ENCODE data around the gene PAFAH1B2. TPM values are rescaled to one million over a fixed set of nuclear protein-coding genes. Genes with fewer than 3 reads are reported as not detected.
"Not testable (repeated sequence)": the region's sequence is repeated elsewhere in the genome, so short reads cannot be mapped to it uniquely, and the experiment has no call there.

The PAFAH1B2 gene
- total RNA-seq, 1 donor from 2014 or later = 88.1 TPM

GRCh38 chr11:117127171-117127901 lies 16.8 kb upstream of the PAFAH1B2 start:
- no peak for DNase-seq

- DNase-seq = no peak
These were observed 15.8 kb upstream of the PAFAH1B2 start for GRCh38 chr11:117128289-117128688.

DNA sequence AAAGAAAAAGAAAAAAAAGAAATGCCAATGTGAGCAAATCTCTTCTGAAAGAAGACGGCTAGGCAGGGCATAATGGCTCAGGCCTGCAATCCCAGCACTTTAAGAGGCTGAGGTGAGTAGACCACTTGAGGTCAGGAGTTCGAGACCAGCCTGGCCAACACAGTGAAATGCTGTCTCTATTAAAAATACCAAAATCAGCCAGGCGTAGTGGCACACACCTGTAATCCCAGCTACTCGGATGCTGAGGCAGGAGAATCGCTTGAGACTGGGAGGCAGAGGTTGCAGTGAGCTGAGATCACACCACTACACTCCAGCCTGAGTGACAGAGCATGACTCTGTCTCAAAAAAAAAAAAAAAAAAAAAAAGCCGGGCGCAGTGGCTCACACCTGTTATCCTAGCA lies 13.7 kb upstream of the PAFAH1B2 start:
- DNase-seq = not testable (repeated sequence)

DNA sequence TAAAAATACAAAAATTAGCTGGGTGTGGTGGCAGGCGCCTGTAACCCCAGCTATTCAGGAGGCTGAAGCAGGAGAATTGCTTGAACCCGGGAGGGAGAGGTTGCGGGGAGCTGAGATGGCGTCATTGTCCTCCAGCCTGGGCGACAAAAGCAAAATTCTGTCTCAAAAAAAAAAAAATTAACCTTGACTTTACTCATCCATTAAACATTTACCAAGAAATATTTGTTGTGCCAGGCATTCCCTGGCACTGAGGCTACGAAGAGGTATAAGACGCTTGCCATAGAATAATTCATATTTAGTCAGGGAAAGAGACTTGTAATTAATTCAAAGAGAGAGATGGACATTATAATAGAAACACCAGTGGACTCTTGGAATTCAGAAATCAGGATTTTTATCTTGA lies 13.2 kb upstream of the PAFAH1B2 start:
- DNase-seq = no peak

- DNase-seq = no peak
These were observed 9.7 kb upstream of the PAFAH1B2 start for GRCh38 chr11:117134431-117134830.

- not testable (repeated sequence) for DNase-seq
These were observed 9.1 kb upstream of the PAFAH1B2 start for GRCh38 chr11:117134979-117135378.

- DNase-seq = not testable (repeated sequence)
These were observed 6.6 kb upstream of the PAFAH1B2 start for GRCh38 chr11:117137223-117138086.

- peak; percentile 73 for DNase-seq
These were observed 697 bp upstream of the PAFAH1B2 start for GRCh38 chr11:117143390-117143789.

DNA sequence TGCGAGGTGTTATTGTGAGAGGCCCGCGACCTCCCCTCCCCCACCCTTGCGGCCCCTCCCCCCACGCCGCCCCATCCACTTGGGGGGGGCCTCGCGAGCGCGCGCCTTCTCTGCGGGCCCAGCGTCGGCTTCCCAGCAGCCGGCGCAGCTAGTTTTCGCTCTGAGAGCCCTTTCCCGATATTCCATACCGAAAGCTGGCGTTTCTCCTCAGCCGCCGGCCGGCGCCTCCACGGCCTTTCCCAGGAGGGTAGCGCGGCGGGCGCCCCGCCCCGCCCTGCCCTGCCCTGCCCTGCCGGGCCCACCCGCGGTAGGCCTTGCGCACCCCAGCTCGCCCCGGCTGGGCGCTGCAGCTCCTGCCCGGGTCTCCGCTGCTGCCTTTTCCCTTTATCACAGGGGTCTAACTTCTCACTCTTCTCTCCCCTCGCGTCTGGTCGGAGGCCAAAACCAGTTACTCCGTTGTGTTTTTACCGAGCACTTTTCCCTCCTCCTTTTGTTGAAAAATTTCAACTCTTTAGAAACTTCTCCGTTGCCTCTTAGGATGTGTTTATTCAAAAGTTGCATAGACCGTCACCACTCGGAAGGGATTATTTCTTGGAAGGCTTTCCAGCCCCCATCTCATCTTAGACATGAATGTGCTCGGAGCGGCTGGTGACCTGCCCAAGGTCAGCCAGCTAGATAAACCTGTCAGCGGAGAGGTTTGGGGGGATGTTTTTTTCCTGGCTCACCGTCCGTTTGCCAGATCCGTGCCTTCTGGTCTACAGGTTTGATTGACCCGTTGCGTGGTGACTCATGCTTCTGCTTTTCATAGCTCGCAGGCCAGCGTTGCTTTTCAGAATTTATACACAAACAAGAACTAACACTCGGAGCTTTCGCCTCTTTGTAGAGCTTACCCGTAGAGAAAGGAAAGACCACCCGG lies 648 bp downstream of the PAFAH1B2 start:
- peak; percentile 51 for DNase-seq

DNA sequence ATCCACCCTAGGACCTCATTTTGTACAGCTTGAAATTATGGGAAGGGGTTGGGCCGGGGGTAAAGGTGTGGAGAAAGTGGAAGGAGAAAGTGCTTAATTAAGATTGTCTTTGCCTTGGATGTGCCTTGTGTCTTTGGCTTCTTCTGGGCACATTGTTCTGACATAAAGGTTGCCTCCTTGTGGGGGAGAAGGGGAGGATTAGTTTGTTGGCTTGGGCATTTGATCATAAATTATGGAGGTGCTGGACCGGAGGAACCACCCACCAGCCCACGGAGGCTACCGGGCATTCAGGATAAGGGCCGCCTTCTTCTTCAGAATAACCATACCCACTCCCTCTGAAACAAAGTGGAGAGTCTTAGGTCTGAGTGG lies 1.3 kb downstream of the PAFAH1B2 start:
- DNase-seq = no peak

- DNase-seq = no peak
These were observed 2.4 kb downstream of the PAFAH1B2 start for GRCh38 chr11:117146521-117146920.

GRCh38 chr11:117152066-117152465 lies 8.0 kb downstream of the PAFAH1B2 start:
- no peak for DNase-seq

DNA sequence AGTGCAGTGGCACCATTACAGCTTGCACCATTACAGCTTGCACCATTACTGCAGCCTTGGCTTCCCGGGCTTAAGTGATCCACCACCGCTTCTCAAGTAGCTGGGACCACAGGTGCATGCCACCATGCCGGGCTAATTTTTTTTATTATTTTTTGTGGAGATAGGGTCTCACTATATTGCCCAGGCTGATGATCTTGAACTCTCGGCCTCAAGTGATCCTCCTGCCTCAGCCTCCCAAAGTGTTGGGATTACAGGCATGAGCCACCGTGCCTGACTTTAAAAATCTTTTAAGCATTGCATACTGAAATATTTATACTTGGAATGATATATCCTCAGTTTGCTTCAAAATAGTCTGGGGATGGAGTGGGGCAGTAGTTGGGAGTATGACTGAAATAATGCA lies 10.4 kb downstream of the PAFAH1B2 start:
- DNase-seq = no peak

GRCh38 chr11:117157507-117157906 lies 13.4 kb downstream of the PAFAH1B2 start:
- DNase-seq = no peak

DNA sequence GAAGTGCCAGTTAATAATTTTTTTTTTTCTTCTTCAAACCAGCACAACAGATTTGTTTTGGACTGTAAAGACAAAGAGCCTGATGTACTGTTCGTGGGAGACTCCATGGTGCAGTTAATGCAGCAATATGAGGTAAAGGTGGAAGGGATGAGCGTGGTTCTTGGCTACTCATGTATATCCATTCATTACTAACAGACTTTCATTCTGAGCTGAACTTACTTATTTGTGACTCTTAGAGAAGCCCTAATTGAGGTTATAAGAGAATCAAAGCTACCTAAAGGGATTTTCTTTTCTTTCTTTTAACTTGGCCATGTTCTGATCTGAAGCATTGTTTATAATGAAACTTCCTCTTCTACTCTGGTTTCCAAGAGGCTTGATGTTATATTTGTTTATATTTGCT lies 15.8 kb downstream of the PAFAH1B2 start:
- DNase-seq = no peak

- DNase-seq = no peak
These were observed 16.7 kb downstream of the PAFAH1B2 start for GRCh38 chr11:117160826-117161225.

DNA sequence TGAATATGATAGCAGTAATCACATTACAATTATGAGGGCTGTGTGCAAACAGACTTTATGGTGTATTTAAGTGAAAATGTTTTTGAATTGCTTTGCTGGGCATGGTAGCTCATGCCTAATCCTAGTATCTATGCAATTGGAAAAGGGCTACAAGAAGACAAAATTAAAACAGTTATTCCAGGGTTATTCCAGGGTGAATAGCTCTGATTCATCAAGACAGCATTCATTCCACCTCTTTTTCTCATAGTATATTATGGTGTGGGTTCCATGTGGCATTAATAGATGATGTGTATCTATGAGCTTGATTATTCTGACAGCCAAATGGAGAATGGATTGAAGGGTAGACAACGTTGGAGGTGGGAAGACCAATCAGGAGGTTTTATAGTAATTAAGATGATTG lies 22.4 kb downstream of the PAFAH1B2 start:
- no peak for DNase-seq

DNA sequence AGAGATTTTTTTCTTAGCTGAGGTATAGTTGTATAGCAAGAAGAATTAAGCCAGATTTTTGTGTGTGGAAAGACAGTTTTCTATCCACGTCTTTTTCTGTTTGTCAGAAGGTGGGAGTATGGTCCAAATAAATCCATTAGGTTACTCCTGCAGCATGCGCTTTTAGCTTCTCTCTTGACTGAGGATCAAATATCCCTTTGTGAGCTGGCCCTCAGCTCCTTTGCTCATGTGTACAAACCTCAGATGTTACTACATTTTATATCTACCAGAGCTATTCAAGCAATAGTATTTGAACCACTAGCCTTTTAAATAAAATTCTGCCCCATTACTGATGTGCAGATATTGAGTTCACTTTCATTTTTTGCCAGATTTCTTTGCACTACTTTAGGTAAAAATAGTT lies 25.6 kb downstream of the PAFAH1B2 start:
- no peak for DNase-seq

DNA sequence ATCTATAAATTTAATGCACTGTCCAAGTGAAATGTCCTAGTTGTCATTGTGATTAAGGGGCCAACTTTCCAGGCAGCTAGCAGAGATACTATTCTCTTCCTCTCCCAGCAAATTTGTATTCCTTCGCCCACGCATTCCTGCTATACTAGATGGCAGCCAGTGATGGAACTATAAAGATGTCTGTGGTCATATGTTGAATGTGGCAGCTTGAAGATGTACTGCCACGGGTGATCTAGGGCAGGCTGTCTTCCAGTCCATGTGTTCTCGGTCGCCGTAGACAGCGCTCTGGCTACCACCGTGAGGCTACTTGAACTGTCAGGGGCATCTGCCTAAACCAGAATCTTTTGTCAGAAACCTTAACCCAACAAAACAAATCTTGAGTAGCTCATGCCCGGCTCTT lies 26.1 kb downstream of the PAFAH1B2 start:
- DNase-seq = no peak

- DNase-seq = no peak
These were observed 26.9 kb downstream of the PAFAH1B2 start for GRCh38 chr11:117171007-117171403.

GRCh38 chr11:117171404-117172061 lies 27.4 kb downstream of the PAFAH1B2 start:
- DNase-seq = peak; percentile 33

Measured in tongue (tissue), 2 donors.